ENCODE data around the gene ZDHHC1. TPM values are rescaled to one million over a fixed set of nuclear protein-coding genes. Genes with fewer than 3 reads are reported as not detected.

ZDHHC1 gene
- total RNA-seq, 2 donors from 2014 or later: 8.4 to 10.6 TPM

- no peaks in the 10 kb centered on the region for H3K36me3 Mint-ChIP-seq (ENCODE audit: low read depth)
- Histone ChIP-seq H3K9me3 (ENCODE audit: control insufficient read depth, low read length) (no peaks in the 10 kb centered on the region), H3K4me1 (ENCODE audit: control insufficient read depth, insufficient read depth, low read length) (peaks cover 5% of the 10 kb centered on the region), H3K27me3 (ENCODE audit: control insufficient read depth, insufficient read depth, low read length, poor library complexity, severe bottlenecking) (peaks cover 42% of the 10 kb centered on the region), H3K36me3 (ENCODE audit: control insufficient read depth, insufficient read depth, low read length) (no peaks in the 10 kb centered on the region), H3K27ac (ENCODE audit: low read depth, low read length) (no peak overlapping the region), H3K4me3 (ENCODE audit: low read length) (no peak overlapping the region), H3K9ac (ENCODE audit: extremely low read depth, low read length, poor library complexity, severe bottlenecking) (no peak overlapping the region)
- peaks cover 3% of the 10 kb centered on the region for H3K4me1 Mint-ChIP-seq
- peaks cover 68% of the 10 kb centered on the region for H3K27me3 Mint-ChIP-seq (ENCODE audit: insufficient read depth)
- no peak for DNase-seq
- H3K27ac Mint-ChIP-seq: no peak overlapping the region
- WGBS, 2 experiments (ENCODE audit: insufficient coverage in 1 of 2, insufficient read length in 1 of 2): 96 to 98% methylated on average over 10 to 11 of the region's 11 CpGs
- TF ChIP-seq CTCF (conservative IDR thresholded peaks at IDR 0.05): no peak
- H3K4me3 Mint-ChIP-seq: no peak overlapping the region
- no peaks in the 10 kb centered on the region for H3K9me3 Mint-ChIP-seq
Measured at GRCh38 chr16:67390816-67391423, 25.4 kb downstream of the ZDHHC1 start.

GRCh38 chr16:67389911-67390815 is 26.1 kb downstream of the ZDHHC1 start:
- H3K9me3 Mint-ChIP-seq: no peaks in the 10 kb centered on the region
- peaks cover 35% of the 10 kb centered on the region for H3K27me3 ChIP-seq (ENCODE audit: control insufficient read depth, insufficient read depth, low read length, poor library complexity, severe bottlenecking)
- H3K4me3 ChIP-seq (ENCODE audit: low read length): no peak overlapping the region
- peaks cover 67% of the 10 kb centered on the region for H3K27me3 Mint-ChIP-seq (ENCODE audit: insufficient read depth)
- H3K27ac Mint-ChIP-seq: no peak overlapping the region
- peaks cover 5% of the 10 kb centered on the region for H3K4me1 ChIP-seq (ENCODE audit: control insufficient read depth, insufficient read depth, low read length)
- no peak overlapping the region for H3K27ac ChIP-seq (ENCODE audit: low read depth, low read length)
- H3K4me3 Mint-ChIP-seq: no peak overlapping the region
- H3K9ac ChIP-seq (ENCODE audit: extremely low read depth, low read length, poor library complexity, severe bottlenecking): no peak overlapping the region
- WGBS, 2 experiments (ENCODE audit: insufficient coverage in 1 of 2, insufficient read length in 1 of 2): 91% methylated on average over 24 to 27 of the region's 27 CpGs
- H3K9me3 ChIP-seq (ENCODE audit: control insufficient read depth, low read length): no peaks in the 10 kb centered on the region
- no peaks in the 10 kb centered on the region for H3K36me3 ChIP-seq (ENCODE audit: control insufficient read depth, insufficient read depth, low read length)
- DNase-seq: no peak
- TF ChIP-seq CTCF (conservative IDR thresholded peaks at IDR 0.05): no peak
- peaks cover 3% of the 10 kb centered on the region for H3K4me1 Mint-ChIP-seq
- H3K36me3 Mint-ChIP-seq (ENCODE audit: low read depth): no peaks in the 10 kb centered on the region

- H3K9me3 ChIP-seq (ENCODE audit: control insufficient read depth, low read length): no peaks in the 10 kb centered on the region
- 80% methylated on average over 1 to 2 of the region's 2 CpGs for WGBS, 2 experiments (ENCODE audit: insufficient coverage in 1 of 2, insufficient read length in 1 of 2)
- no peak overlapping the region for H3K4me3 Mint-ChIP-seq
- H3K27ac Mint-ChIP-seq: no peak overlapping the region
- peaks cover 5% of the 10 kb centered on the region for H3K4me1 ChIP-seq (ENCODE audit: control insufficient read depth, insufficient read depth, low read length)
- H3K36me3 ChIP-seq (ENCODE audit: control insufficient read depth, insufficient read depth, low read length): no peaks in the 10 kb centered on the region
- H3K27ac ChIP-seq (ENCODE audit: low read depth, low read length): no peak overlapping the region
- peaks cover 19% of the 10 kb centered on the region for H3K27me3 ChIP-seq (ENCODE audit: control insufficient read depth, insufficient read depth, low read length, poor library complexity, severe bottlenecking)
- TF ChIP-seq CTCF (conservative IDR thresholded peaks at IDR 0.05): no peak
- no peaks in the 10 kb centered on the region for H3K9me3 Mint-ChIP-seq
- peaks cover 53% of the 10 kb centered on the region for H3K27me3 Mint-ChIP-seq (ENCODE audit: insufficient read depth)
- H3K9ac ChIP-seq (ENCODE audit: extremely low read depth, low read length, poor library complexity, severe bottlenecking): no peak overlapping the region
- no peak for DNase-seq
- H3K36me3 Mint-ChIP-seq (ENCODE audit: low read depth): no peaks in the 10 kb centered on the region
- no peaks in the 10 kb centered on the region for H3K4me1 Mint-ChIP-seq
- no peak overlapping the region for H3K4me3 ChIP-seq (ENCODE audit: low read length)
Measured at GRCh38 chr16:67388591-67388990, 27.7 kb downstream of the ZDHHC1 start.

Measured in endodermal cell (in vitro differentiated cells).